GM10266 (cell line): Measurements from ENCODE around the gene SRCAP.

Experiments used
- DNase-seq: peaks from one replicate; pipeline ENCODE4 v3.0.0; 2012; ENCODE audit errors: extremely low spot score
- TF ChIP-seq, protein P1 (sequence below): IDR thresholded peaks from 2 replicates; pipeline ENCODE4 v1.5.1; 2012; ENCODE audit warnings: mild to moderate bottlenecking, low read depth; ENCODE audit not compliant: control insufficient read depth, insufficient read depth; ENCODE audit errors: missing control alignments

Gene SRCAP

DNA sequence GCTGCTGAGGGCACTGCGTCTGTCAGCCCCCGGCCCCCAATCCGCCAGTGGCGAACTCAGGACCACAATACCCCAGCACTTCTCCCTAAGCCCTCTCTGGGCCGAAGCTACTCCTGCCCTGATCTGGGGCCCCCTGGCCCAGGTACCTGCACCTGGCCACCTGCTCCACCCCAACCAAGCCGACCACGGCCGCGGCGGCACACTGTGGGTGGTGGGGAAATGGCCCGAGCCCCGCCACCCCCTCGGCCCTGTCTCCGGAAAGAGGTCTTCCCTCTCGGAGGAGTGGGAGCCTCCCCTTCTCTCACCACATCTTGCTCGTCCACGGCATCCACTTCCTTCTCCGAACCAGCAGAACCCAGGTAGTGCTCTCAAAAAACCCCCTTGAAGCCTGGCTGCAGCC, 44.1 kb upstream of the SRCAP start:
- TF ChIP-seq, protein P1, sequence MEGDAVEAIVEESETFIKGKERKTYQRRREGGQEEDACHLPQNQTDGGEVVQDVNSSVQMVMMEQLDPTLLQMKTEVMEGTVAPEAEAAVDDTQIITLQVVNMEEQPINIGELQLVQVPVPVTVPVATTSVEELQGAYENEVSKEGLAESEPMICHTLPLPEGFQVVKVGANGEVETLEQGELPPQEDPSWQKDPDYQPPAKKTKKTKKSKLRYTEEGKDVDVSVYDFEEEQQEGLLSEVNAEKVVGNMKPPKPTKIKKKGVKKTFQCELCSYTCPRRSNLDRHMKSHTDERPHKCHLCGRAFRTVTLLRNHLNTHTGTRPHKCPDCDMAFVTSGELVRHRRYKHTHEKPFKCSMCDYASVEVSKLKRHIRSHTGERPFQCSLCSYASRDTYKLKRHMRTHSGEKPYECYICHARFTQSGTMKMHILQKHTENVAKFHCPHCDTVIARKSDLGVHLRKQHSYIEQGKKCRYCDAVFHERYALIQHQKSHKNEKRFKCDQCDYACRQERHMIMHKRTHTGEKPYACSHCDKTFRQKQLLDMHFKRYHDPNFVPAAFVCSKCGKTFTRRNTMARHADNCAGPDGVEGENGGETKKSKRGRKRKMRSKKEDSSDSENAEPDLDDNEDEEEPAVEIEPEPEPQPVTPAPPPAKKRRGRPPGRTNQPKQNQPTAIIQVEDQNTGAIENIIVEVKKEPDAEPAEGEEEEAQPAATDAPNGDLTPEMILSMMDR, result no peak
- no peak for DNase-seq

DNA sequence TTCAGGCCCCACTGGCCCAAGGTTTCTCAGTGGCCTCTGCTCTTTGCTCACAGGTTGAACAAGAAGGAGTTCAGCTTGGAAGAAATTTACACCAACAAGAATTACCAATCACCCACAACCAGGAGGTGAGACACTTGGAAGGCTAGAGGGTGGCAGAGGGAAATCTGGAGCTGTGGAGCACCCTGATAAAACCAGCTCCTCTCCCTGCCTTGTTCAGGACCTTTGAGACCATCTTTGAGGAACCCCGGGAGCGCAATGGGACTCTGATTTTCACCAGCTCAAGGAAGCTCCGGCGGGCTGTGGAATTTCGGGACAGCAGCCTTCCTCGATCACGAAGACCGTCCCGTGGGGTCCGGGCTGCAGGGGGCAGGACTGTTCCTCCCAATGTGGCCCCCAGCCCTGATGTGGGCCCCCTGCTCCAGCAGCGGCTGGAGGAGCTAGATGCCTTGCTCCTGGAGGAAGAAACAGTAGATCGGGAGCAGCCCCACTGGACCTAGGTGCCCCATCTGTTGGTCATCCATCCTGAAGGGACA, 43.1 kb upstream of the SRCAP start:
- TF ChIP-seq, protein P1, result no peak

DNA sequence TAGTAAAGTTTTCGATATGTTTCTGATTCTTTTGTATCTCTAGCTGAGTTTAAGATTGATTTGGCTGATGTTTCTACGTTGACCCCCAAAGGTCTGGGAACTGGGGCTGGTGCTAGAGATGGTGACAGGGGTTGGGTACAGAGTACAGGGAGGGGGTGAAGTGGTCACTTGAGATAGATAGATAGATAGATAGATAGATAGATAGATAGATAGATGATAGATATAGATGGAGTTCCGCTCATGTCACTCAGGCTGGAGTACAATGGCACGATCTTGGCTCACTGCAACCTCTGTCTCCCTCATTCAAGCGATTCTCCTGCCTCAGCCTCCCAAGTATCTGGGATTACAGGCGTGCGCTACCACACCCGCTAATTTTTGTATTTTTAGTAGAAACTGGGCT, 42.6 kb upstream of the SRCAP start:
- DNase-seq, result peak; percentile 2
- TF ChIP-seq, protein P1, result no peak

More for the DNA sequence above, 43.1 kb upstream of the SRCAP start:
- peak; percentile 2 for DNase-seq

DNA sequence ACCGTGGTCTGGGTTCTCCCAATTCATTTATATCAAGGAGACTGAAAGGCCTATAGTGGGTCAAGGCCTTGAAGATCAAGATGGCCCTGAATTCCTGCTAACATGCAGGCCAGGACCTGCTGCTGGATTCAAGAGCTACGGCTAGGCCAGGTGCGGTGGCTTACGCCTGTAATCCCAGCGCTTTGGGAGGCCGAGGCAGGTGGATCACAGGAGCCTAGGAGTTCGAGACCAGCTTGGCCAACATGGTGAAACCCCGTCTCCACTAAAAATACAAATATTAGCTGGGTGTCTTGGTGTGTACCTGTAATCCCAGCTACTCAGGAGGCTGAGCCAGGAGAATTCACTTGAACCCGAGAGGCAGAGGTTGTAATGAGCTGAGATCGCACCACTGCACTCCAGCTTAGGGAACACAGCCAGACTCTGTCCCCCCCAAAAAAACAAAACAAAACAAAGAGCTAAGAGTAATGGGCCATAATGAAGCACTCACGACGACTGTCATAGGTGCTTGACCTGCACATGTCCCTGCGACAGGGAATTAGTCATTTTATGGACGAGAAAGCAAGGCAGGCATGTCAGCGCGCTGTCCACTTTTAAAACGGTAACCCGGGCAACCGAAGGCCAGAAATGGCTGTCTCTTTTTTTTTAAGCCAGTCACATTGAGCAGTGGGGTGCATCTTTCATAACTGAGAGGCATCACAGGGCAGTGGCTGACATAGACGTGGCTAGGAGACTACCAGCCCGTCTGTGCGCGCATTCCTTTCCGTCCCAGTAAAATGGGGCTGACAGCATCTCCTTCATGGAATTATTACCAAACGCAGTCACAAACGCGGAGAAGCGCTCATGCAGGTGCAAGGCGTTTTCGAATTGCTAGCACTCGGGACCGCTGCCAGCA, 41.8 kb upstream of the SRCAP start:
- peak; percentile 3 for DNase-seq
- TF ChIP-seq, protein P1, result no peak

DNA sequence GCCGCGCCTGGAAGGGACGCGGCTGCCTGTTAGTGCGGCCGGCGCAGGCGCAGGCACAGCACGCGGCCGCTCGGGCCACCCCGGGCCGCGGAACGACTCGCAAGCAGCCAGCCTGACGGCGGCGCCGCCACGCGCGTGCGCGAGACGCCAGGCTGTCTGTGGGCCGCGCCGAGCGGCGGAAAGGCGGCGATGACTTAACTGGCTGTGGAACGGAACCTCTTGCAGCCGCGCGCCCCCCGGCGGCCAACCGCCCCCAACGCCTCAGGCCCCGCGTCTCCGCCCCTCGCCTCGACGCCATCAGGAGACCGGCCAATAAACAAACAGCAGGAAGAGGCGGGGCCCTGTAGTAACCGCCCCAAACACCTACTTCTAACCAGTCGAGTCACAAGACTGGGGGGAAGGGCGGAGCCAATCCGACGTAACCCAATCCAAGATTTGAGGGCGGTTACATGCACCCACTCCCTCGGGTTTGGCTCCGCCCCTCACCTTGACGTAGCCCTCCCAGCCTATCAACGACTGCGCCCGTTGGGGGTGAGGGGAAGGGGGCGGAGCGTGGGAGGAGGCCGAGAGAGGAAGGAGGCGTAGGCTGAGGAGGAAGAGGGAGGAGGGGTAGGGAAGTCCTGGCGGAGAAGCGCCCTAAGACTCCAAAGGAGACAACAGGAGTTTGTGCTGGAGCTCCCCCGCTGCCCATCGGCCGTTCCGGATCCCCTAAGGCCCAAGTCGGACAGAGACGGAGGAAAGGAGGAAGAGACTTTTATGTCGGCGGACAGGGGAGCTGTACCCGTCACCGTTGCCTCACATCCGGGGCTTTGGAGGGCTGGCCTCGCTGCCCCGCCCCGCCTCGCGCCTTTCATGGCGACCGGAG, 40.9 kb upstream of the SRCAP start, which contains the start of gene FBRS:
FBRS (plus strand) TSS at position 566 of the 865 bp plus-strand sequence. CDS start 1,088 bp downstream, outside the sequence.
- peak; percentile 99 for DNase-seq
- TF ChIP-seq, protein P1, result peak; percentile 93

DNA sequence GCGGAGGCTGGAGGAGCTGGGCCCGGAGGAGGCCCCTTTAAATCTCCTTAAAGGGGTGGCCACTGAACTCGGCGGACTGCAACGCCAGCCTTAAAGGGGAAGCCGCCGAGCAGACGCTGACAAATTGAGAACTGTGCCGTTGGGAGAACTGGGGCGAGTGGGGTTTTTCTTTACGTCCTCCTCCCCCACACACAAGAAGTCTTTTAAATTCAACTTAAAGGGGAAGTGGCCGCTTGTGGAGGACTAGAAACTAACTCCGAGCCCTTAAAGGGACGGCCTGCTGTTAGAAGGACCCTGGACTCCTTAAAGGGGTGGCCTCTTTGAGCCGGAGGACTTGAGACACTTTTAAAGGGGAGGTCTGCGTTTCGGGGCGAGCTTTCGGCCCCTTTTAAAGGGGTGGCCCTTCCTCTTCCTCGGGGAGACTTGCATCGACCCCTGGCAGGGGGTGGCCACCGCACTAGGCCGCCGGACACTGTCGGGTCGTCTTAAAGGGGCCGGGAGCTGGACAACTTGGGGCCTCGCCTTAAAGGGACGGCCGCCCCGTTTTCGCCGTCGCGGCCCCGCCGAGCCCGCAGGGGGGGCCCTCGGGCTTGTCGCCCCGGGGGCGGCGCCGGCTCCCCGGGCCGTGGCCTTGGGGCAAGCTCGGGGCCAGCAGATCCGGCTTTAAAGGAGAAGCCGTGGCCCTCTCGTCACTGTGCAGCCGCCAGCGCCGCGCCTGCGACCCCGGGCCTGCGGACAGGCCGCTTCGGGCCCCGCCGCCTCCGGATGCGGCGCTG, 40.1 kb upstream of the SRCAP start:
- TF ChIP-seq, protein P1, result peak; percentile 40
- peak; percentile 91 for DNase-seq
